Subcutaneous abdominal adipose tissue (tissue), 5 donors: ENCODE data around the gene AKT1S1.

Source experiments
- H3K27ac ChIP-seq: one replicate; pipeline ENCODE4 v1.7.0; 2013; ENCODE audit warnings: low read depth, mild to moderate bottlenecking, inconsistent platforms, low read length, moderate library complexity
- H3K27me3 ChIP-seq, 5 donors: one replicate each; pipeline ENCODE4 v1.7.0; 2013; ENCODE audit warnings: low read length in 5 of 5, inconsistent platforms in 1 of 5; ENCODE audit not compliant: control insufficient read depth in 5 of 5, insufficient read depth in 4 of 5
- H3K36me3 ChIP-seq, 5 donors: one replicate each; pipeline ENCODE4 v1.7.0; 2013; ENCODE audit warnings: low read length in 5 of 5; ENCODE audit not compliant: control insufficient read depth in 5 of 5, insufficient read depth in 5 of 5
- H3K4me1 ChIP-seq, 5 donors: one replicate each; pipeline ENCODE4 v1.7.0; 2013; ENCODE audit warnings: low read length in 5 of 5, mild to moderate bottlenecking in 3 of 5, moderate library complexity in 1 of 5; ENCODE audit not compliant: control insufficient read depth in 5 of 5, insufficient read depth in 5 of 5
- H3K4me3 ChIP-seq, 5 donors: one replicate each; pipeline ENCODE4 v1.7.0; 2013; ENCODE audit warnings: low read length in 5 of 5, low read depth in 1 of 5
- H3K9ac ChIP-seq, 5 donors: one replicate each; pipeline ENCODE4 v1.7.0; 2013; ENCODE audit warnings: low read length in 5 of 5, mild to moderate bottlenecking in 4 of 5, moderate library complexity in 3 of 5
- H3K9me3 ChIP-seq, 5 donors: one replicate each; pipeline ENCODE4 v1.7.0; 2013; ENCODE audit warnings: low read length in 5 of 5; ENCODE audit not compliant: control insufficient read depth in 5 of 5
- donor health status: healthy.
- donor health status: healthy.
- donor health status: healthy.
- donor health status: healthy.
- donor health status: healthy.

The AKT1S1 gene

DNA sequence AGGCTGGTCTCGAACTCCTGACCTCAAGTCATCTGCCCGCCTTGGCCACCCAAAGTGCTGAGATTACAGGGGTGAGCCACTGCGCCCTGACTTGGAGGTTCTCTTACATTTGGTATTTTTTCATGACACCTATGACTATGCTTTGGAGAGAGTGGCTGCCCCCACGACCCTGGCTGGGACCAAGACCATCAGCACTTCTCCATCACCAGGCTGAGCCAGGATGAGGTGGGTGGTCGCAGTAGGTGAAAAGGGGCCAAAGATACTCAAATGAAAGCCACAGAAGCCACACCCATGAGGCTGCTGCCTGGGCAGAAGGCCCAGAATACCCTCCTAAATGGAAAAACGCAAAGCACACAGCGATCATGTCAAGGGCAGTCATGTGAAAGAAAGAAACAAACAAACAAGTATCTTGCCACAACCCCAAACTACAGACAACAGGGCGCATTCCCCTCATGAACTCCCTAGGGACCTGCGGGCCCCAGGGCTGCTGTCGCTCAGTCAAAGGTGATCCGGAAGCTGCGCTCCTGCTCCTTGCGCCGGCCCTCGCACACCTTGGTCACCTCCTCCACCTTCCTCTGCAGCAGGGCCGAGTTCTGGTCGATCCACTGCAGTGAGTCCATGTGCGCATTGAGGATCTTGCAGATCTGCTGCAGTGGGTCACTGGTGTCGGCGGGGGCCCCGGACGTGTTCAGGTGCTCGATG lies 30.7 kb upstream of the AKT1S1 start:
- Histone ChIP-seq H3K27me3 (no peaks in the 10 kb centered on the region), H3K9ac (no peak overlapping the region), H3K4me1 (peaks cover 0 to 29% (median 11%) of the 10 kb centered on the region in 5 donors), H3K27ac (no peak overlapping the region), H3K4me3 (no peak overlapping the region), H3K36me3 (peaks cover 0 to 45% (median 31%) of the 10 kb centered on the region in 5 donors), H3K9me3 (no peaks in the 10 kb centered on the region)

- Histone ChIP-seq H3K36me3 (peaks cover 0 to 38% (median 28%) of the 10 kb centered on the region in 5 donors), H3K27ac (no peak overlapping the region), H3K9me3 (no peaks in the 10 kb centered on the region), H3K9ac (peak overlapping the region in 1 of 5 donors; percentile 57), H3K4me1 (peaks cover 0 to 29% (median 11%) of the 10 kb centered on the region in 5 donors), H3K27me3 (no peaks in the 10 kb centered on the region), H3K4me3 (no peak overlapping the region)
These were observed 29.9 kb upstream of the AKT1S1 start for GRCh38 chr19:49906879-49907564.

- H3K9me3 ChIP-seq: no peaks in the 10 kb centered on the region
- no peak overlapping the region for H3K4me3 ChIP-seq
- no peaks in the 10 kb centered on the region for H3K27me3 ChIP-seq
- peak overlapping the region in 2 of 5 donors; percentile 23 to 40 for H3K9ac ChIP-seq
- H3K27ac ChIP-seq: no peak overlapping the region
- peaks cover 0 to 30% (median 24%) of the 10 kb centered on the region in 5 donors for H3K36me3 ChIP-seq
- H3K4me1 ChIP-seq: peaks cover 0 to 8% (median 0%) of the 10 kb centered on the region in 5 donors
These were observed 27.0 kb upstream of the AKT1S1 start for GRCh38 chr19:49904136-49904535.

- peaks cover 0 to 23% (median 5%) of the 10 kb centered on the region in 5 donors for H3K27me3 ChIP-seq
- H3K9ac ChIP-seq: peak within 1 kb of the TSS in 2 of 5 donors; percentile 30 to 59
These were observed 19.9 kb upstream of the AKT1S1 start, which contains the start of gene IL4I1 for GRCh38 chr19:49896863-49897621. IL4I1 (minus strand) TSS chr19:49896887; CDS start chr19:49896160, 727 bp downstream.

DNA sequence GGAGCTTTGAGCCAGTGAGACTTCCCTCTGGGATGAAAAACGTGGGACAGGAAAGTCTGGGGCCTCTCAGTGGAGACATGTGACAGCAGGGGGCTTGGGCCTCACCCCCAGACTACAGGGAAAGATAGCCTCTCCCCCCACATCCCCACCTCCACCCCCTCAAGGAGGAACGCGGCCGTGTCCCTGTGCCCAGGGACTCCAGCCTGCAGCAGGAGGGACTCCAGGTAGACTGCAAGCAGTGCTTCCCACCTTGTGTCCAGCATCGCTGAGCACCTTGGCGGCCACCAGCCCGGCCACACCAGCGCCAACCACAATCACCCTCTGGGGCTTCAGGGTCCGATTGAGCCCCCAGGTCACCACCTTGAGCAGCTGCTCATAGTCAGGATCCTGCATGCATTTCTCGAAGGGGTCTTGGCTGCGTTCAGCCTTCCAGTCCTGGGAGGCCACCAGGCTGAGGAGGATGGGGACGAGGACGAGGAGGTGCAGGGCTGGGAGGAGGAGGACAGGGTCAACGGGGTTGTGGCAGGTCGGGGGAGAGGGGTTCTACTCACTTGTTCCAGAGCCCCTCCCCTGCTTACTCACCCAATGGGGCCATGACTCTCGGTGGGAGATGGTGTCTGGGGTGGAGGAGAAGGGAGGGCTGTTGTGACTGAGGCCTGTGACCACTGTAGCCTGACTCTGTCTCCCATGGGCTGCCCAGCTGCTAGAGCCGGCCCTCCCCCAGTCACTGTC lies 18.6 kb upstream of the AKT1S1 start:
- Histone ChIP-seq H3K9ac (no peak overlapping the region), H3K4me1 (peaks cover 0 to 30% (median 14%) of the 10 kb centered on the region in 5 donors), H3K27me3 (peaks cover 0 to 27% (median 9%) of the 10 kb centered on the region in 5 donors), H3K27ac (no peak overlapping the region), H3K4me3 (peak overlapping the region in 1 of 5 donors; percentile 38), H3K36me3 (no peaks in the 10 kb centered on the region), H3K9me3 (no peaks in the 10 kb centered on the region)

More at GRCh38 chr19:49896863-49897621, 19.9 kb upstream of the AKT1S1 start, which contains the start of gene IL4I1:
- Histone ChIP-seq H3K4me3 (peak within 1 kb of the TSS in 1 of 5 donors; percentile 40), H3K27ac (peak within 1 kb of the TSS; percentile 65), H3K36me3 (no peaks in the 10 kb centered on the region), H3K9me3 (no peaks in the 10 kb centered on the region), H3K4me1 (peaks cover 0 to 30% (median 11%) of the 10 kb centered on the region in 5 donors)

DNA sequence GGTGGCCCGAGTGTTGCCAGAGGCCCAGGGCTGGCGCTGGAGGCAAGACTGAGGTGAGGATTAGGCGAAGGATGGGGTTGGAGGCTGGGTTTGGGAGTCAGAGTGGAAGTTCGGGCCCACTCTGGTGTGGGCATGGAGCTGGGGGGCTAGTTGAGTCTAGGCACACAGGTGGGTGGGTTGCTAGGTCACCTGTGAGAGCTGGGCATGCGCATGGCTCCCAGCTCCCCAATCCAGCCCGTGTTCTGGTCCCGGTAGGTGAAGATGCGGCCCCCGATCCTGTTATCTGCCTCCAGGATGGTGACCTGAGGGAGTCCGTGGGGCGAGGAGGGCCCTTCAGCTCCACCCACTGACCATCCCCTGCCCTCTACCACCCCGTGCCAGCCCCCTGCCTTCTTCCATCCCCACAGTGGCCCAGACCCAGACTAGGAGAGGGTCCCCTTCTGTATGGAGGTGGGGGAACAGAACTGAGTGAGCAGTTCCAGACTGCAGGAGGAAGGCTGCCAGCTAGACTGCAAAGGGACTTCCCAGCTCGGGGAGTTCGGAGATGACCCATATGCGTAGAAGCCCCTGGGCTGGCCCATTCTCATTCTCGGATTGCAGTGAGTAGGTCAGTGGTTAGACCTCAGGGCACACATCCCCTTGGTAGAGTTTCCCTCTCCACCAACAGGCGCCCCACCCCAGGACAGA lies 17.9 kb upstream of the AKT1S1 start:
- Histone ChIP-seq H3K27ac (no peak overlapping the region), H3K4me3 (no peak overlapping the region)

DNA sequence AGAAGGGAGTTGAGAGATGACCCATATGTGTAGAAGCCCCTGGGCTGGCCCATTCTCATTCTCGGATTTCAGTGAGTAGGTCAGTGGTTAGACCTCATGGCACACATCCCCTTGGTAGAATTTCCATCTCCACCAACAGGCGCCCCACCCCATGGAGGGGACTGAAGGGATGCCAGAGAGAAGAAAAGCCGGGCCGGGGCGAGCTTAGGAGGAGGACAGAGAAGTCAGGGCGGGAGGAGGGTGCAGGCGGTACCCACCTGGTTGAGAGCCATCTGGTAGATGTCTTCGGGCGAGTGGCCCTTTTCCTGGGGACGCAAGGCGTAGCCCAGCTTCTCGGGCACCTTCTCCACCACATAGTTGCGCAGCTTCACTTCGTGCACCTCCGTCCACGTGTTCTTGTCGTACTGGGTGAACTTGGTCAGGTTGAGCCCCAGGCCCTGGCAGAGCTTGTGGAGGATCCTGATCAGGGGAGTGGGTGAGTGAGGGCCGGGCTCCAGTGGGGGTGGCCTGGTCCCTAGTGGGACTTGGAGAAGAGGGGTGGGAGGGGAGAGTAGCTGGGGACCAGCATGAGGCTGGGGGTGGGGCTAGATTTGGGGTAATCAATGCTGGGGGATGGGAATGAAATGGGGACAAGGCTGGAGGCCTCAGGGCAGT lies 17.0 kb upstream of the AKT1S1 start:
- Histone ChIP-seq H3K4me1 (peaks cover 0 to 39% (median 19%) of the 10 kb centered on the region in 5 donors), H3K9ac (no peak overlapping the region), H3K27ac (no peak overlapping the region)

More for the DNA sequence above, 17.9 kb upstream of the AKT1S1 start:
- Histone ChIP-seq H3K36me3 (no peaks in the 10 kb centered on the region), H3K9ac (no peak overlapping the region), H3K27me3 (peaks cover 0 to 27% (median 9%) of the 10 kb centered on the region in 5 donors), H3K4me1 (peaks cover 0 to 34% (median 18%) of the 10 kb centered on the region in 5 donors), H3K9me3 (no peaks in the 10 kb centered on the region)

DNA sequence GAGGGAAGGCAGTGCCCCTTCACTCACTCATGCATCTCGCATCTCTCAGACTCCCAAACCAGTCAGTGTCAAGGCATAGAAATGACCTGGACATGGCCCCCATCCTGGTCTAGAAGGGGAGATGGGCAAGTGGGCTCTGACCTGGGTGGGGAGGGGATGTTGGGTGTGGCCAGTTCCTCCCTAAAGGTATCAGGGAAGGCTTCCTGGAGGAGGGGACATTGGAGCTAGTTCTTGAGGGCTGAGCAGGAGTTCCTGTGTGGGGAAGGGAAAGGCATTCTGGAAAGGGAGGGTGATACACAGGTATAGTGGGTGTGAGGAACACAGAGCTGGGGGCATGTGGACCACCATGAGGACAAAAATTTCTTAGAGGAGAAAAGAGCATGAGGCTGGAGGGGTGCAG lies 15.6 kb upstream of the AKT1S1 start:
- Histone ChIP-seq H3K9me3 (no peaks in the 10 kb centered on the region), H3K9ac (no peak overlapping the region), H3K27ac (no peak overlapping the region), H3K27me3 (peaks cover 0 to 27% (median 9%) of the 10 kb centered on the region in 5 donors), H3K36me3 (peaks cover 0 to 6% (median 3%) of the 10 kb centered on the region in 5 donors), H3K4me1 (peaks cover 0 to 36% (median 21%) of the 10 kb centered on the region in 5 donors), H3K4me3 (no peak overlapping the region)

More for the DNA sequence above, 17.0 kb upstream of the AKT1S1 start:
- Histone ChIP-seq H3K4me3 (no peak overlapping the region), H3K9me3 (no peaks in the 10 kb centered on the region), H3K36me3 (no peaks in the 10 kb centered on the region), H3K27me3 (peaks cover 0 to 27% (median 9%) of the 10 kb centered on the region in 5 donors)
